T follicular helper cell (primary cell): Measurements from ENCODE around the gene ANKRD55.
A peak's percentile ranks its signal among the peaks of the same experiment; 100 is the strongest.
"Not testable (repeated sequence)": the region's sequence is repeated elsewhere in the genome, so short reads cannot be mapped to it uniquely, and the experiment has no call there.

Source experiments
- DNase-seq: peaks from one replicate; pipeline ENCODE4 v3.0.0-alpha.2; 2020; ENCODE audit warnings: low read depth

Gene ANKRD55

GRCh38 chr5:56102207-56102606 lies 130.9 kb downstream of the ANKRD55 start:
- DNase-seq, result peak; percentile 9

GRCh38 chr5:56101180-56101579 lies 131.9 kb downstream of the ANKRD55 start:
- no peak for DNase-seq

GRCh38 chr5:56100439-56101176 lies 132.5 kb downstream of the ANKRD55 start:
- DNase-seq, result no peak

- DNase-seq, result no peak
Measured at GRCh38 chr5:56099346-56099745, 133.8 kb downstream of the ANKRD55 start.

GRCh38 chr5:56097055-56097454 lies 136.1 kb downstream of the ANKRD55 start:
- no peak for DNase-seq

- DNase-seq, result no peak
Measured at GRCh38 chr5:56095579-56096102, 137.5 kb downstream of the ANKRD55 start.

- DNase-seq, result no peak
Measured at GRCh38 chr5:56094579-56095361, 138.4 kb downstream of the ANKRD55 start.

GRCh38 chr5:56093970-56094369 lies 139.2 kb downstream of the ANKRD55 start:
- DNase-seq, result no peak

- no peak for DNase-seq
Measured at GRCh38 chr5:56092115-56092514, 141.0 kb downstream of the ANKRD55 start.

GRCh38 chr5:56091664-56092063 lies 141.5 kb downstream of the ANKRD55 start:
- no peak for DNase-seq

- no peak for DNase-seq
Measured at GRCh38 chr5:56090793-56091460, 142.2 kb downstream of the ANKRD55 start.

GRCh38 chr5:56088967-56089829 lies 143.9 kb downstream of the ANKRD55 start:
- DNase-seq, result no peak

GRCh38 chr5:56088431-56088949 lies 144.6 kb downstream of the ANKRD55 start:
- no peak for DNase-seq

- no peak for DNase-seq
Measured at GRCh38 chr5:56085193-56085592, 147.9 kb downstream of the ANKRD55 start.

- no peak for DNase-seq
Measured at GRCh38 chr5:56083286-56083854, 149.8 kb downstream of the ANKRD55 start.

- not testable (repeated sequence) for DNase-seq
Measured at GRCh38 chr5:56081053-56081642, 152.0 kb downstream of the ANKRD55 start.

GRCh38 chr5:56080375-56081052 lies 152.6 kb downstream of the ANKRD55 start:
- DNase-seq, result no peak

- not testable (repeated sequence) for DNase-seq
Measured at GRCh38 chr5:56079157-56079500, 154.0 kb downstream of the ANKRD55 start.

- DNase-seq, result no peak
Measured at GRCh38 chr5:56078278-56079156, 154.6 kb downstream of the ANKRD55 start.
